Testis (tissue), 3 donors: ENCODE results near the gene AATF. TPM values are rescaled to one million over a fixed set of nuclear protein-coding genes. Genes with fewer than 3 reads are reported as not detected.

ENCODE experiments used
- DNase-seq: peaks from one replicate; pipeline ENCODE4 v3.0.0-alpha.2; 2019
- H3K27ac ChIP-seq, 2 donors: fragments of 200-600 bp; sonication (generic); one replicate each; pipeline ENCODE4 v1.5.1; 2019
- H3K27me3 ChIP-seq: fragments of 200-600 bp; sonication (generic); one replicate; pipeline ENCODE4 v1.5.1; 2019
- H3K36me3 ChIP-seq: fragments of 200-600 bp; sonication (generic); one replicate; pipeline ENCODE4 v1.5.1; 2017; ENCODE audit warnings: low read depth; ENCODE audit errors: missing control alignments
- H3K4me1 ChIP-seq: fragments of 200-600 bp; sonication (generic); one replicate; pipeline ENCODE4 v1.5.1; 2019
- H3K4me3 ChIP-seq, 2 donors: fragments of 200-600 bp; sonication (generic); one replicate each; pipeline ENCODE4 v1.5.1; 2017 to 2019
- H3K9me3 ChIP-seq: fragments of 200-600 bp; sonication (generic); one replicate; pipeline ENCODE4 v1.5.1; 2017
- CTCF ChIP-seq, 3 experiments: fragments of 450-650 bp in 2 of 3; fragments of 200-600 bp in 1 of 3; sonication (generic) in 1 of 3; IDR thresholded peaks; one replicate each; pipeline ENCODE4 v1.5.1; 2016 to 2019; ENCODE audit warnings: antibody characterized with exemption in 3 of 3, mild to moderate bottlenecking in 2 of 3, moderate library complexity in 1 of 3
- POLR2A ChIP-seq: fragments of 450-650 bp; IDR thresholded peaks from one replicate; pipeline ENCODE4 v1.6.1; 2017; ENCODE audit warnings: antibody characterized with exemption, mild to moderate bottlenecking, moderate library complexity
- WGBS, 2 donors: methylation state at CpG; one replicate each; pipeline ENCODE4 v1.1.5; 2018; 5-methylcytosine and 5-hydroxymethylcytosine counted together
- intact Hi-C: fragments of 100-400 bp; cut with DNase I; formaldehyde crosslinking; loops from one replicate; pipeline ENCODE4 v1.15.1; 2023; ENCODE audit warnings: low total_unique reads
- polyA plus RNA-seq: library from polyadenylated mRNA; stranded (reverse); fragments of 350-450 nt; fragmentation: Illumina TruSeq; extraction: RNeasy Lipid Tissue Mini Kit (QIAGEN cat#74804); gene quantifications from one replicate; pipeline ENCODE4 v1.2.3, GENCODE V29; 2014; ENCODE audit warnings: low read depth, low replicate concordance; ENCODE audit not compliant: insufficient read depth
- total RNA-seq, 2 donors: library from RNA; depleted of rRNA; stranded (reverse); fragments of >200 nt; gene quantifications; one replicate each; pipeline ENCODE4 v1.2.3, GENCODE V29; 2016

AATF gene
- total and polyA plus RNA-seq, 3 donors from 2014 or later = 38.7 to 57.9 (median 39.5) TPM

GRCh38 chr17:36932383-36932693 is 16.4 kb upstream of the AATF start:
- peaks cover 17% of the 10 kb centered on the region for H3K27me3 ChIP-seq
- peaks cover 22% of the 10 kb centered on the region for H3K4me1 ChIP-seq
- intact Hi-C loops = no loop called here
- no peaks in the 10 kb centered on the region for H3K36me3 ChIP-seq
- DNase-seq = no peak
- WGBS, 2 donors = 2% methylated on average over 15 to 16 of the region's 16 CpGs
- H3K9me3 ChIP-seq = no peaks in the 10 kb centered on the region
- TF ChIP-seq CTCF (IDR thresholded peaks at IDR 0.05) (no peak), POLR2A (no peak)
- H3K4me3 ChIP-seq = no peak overlapping the region
- no peak overlapping the region for H3K27ac ChIP-seq

GRCh38 chr17:36932694-36933511 is 15.9 kb upstream of the AATF start:
- Histone ChIP-seq H3K4me3 (no peak overlapping the region), H3K27ac (no peak overlapping the region), H3K9me3 (no peaks in the 10 kb centered on the region), H3K4me1 (peaks cover 26% of the 10 kb centered on the region), H3K36me3 (no peaks in the 10 kb centered on the region), H3K27me3 (peaks cover 20% of the 10 kb centered on the region)
- intact Hi-C loops = no loop called here
- WGBS, 2 donors = 7 to 9% methylated on average over 10 to 40 of the region's 40 CpGs
- no peak for TF ChIP-seq POLR2A
- no peak for TF ChIP-seq CTCF (IDR thresholded peaks at IDR 0.05)
- DNase-seq = no peak

DNA sequence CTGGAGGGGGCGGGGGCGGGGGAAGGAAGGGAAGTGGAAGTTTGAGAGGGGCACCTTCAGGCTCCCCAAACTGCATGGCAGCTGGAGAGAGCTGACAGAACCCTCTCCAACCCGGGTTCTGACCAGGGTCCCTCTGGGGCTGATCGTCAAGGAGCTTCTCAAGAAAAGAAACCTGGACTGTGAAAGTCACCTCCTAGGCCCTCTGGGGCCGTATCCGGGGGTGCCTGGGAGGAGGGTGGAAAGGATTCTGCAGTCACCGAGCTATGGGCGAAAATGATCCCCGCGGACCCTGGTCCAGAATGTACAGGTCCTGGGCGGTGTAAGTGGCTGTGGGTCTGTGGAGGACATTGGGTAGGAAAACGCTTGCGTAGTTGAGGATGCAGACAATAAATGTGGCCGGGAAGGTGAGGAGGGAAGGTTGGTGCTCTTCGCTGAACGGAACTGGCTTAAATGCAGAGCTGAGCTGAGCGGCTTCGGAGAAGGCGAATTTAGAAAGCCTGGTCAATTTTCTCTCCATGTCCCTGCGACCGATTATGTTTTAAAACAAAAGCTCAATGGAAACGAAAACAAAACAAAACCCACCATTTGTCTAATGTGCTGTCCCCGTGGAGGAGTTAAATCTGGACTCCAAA is 15.1 kb upstream of the AATF start:
- intact Hi-C loops = no loop called here
- DNase-seq = no peak
- peaks cover 31% of the 10 kb centered on the region for H3K4me1 ChIP-seq
- WGBS, 2 donors = 7 to 10% methylated on average over 21 to 23 of the region's 23 CpGs
- no peaks in the 10 kb centered on the region for H3K9me3 ChIP-seq
- no peak overlapping the region for H3K4me3 ChIP-seq
- no peaks in the 10 kb centered on the region for H3K36me3 ChIP-seq
- no peak overlapping the region for H3K27ac ChIP-seq
- peaks cover 24% of the 10 kb centered on the region for H3K27me3 ChIP-seq
- TF ChIP-seq POLR2A (no peak), CTCF (IDR thresholded peaks at IDR 0.05) (no peak)

GRCh38 chr17:36934144-36934691 is 14.5 kb upstream of the AATF start:
- H3K27me3 ChIP-seq = peaks cover 27% of the 10 kb centered on the region
- H3K36me3 ChIP-seq = no peaks in the 10 kb centered on the region
- no peaks in the 10 kb centered on the region for H3K9me3 ChIP-seq
- no peak for TF ChIP-seq CTCF (IDR thresholded peaks at IDR 0.05)
- TF ChIP-seq POLR2A = no peak
- H3K27ac ChIP-seq = no peak overlapping the region
- 0 to 6% methylated on average over 5 to 26 of the region's 26 CpGs for WGBS, 2 donors
- no peak overlapping the region for H3K4me3 ChIP-seq
- intact Hi-C loops = no loop called here
- H3K4me1 ChIP-seq = peaks cover 32% of the 10 kb centered on the region
- DNase-seq = no peak
